T-cell (primary cell): ENCODE data around the gene C2orf42. TPM values are rescaled to one million over a fixed set of nuclear protein-coding genes. Genes with fewer than 3 reads are reported as not detected.
A peak's percentile ranks its signal among the peaks of the same experiment; 100 is the strongest.
"Not testable (repeated sequence)": the region's sequence is repeated elsewhere in the genome, so short reads cannot be mapped to it uniquely, and the experiment has no call there.

Experiments
- ATAC-seq, 4 experiments: fragments of 200-7000 bp in 3 of 4; fragments of 150-1000 bp in 1 of 4; cut with Tn5 transposase; replicated peaks in 1 of 4; 1 replicate in 3 of 4; 2 replicates in 1 of 4; pipeline ENCODE4 v1.10.0; 2021; ENCODE audit warnings: moderate library complexity in 3 of 4, mild to moderate bottlenecking in 2 of 4, moderate number of reproducible peaks in 1 of 4
- CTCF ChIA-PET, 2 donors: fragments of 300-600 bp; sonication (Branson Sonifier 250); formaldehyde crosslinking; loops; one replicate each; lab custom pipeline; 2022; ENCODE audit warnings: antibody characterized with exemption in 2 of 2; lab: Charles Lee
- POLR2A ChIA-PET, 2 donors: fragments of 300-600 bp; sonication (Branson Sonifier 250); formaldehyde crosslinking; loops; one replicate each; lab custom pipeline; 2022; ENCODE audit warnings: antibody characterized with exemption in 2 of 2; lab: Charles Lee
- DNase-seq, 35 experiments: peaks; one replicate each; pipeline versions ENCODE4 v3.0.0 to v3.0.0-alpha.2; 2013 to 2023
- H3K27ac ChIP-seq: one replicate; pipeline ENCODE4 v1.5.1; 2013; ENCODE audit warnings: low read length
- H3K27me3 ChIP-seq, 2 experiments: replicated peaks in 1 of 2; 1 replicate in 1 of 2; 2 replicates in 1 of 2; pipeline versions ENCODE4 v1.6.1 to v1.7.0; 2013; ENCODE audit warnings: low read length in 1 of 2, mixed read lengths in 1 of 2; ENCODE audit not compliant: control insufficient read depth in 2 of 2, insufficient read depth in 2 of 2; ENCODE audit errors: extremely low read depth in 1 of 2
- H3K36me3 ChIP-seq, 2 donors: 1 replicate in 1 of 2; 2 replicates in 1 of 2; pipeline versions ENCODE4 v1.6.1 to v1.7.0; 2013; ENCODE audit warnings: low read length in 1 of 2; ENCODE audit not compliant: control insufficient read depth in 2 of 2, insufficient read depth in 1 of 2; ENCODE audit errors: extremely low read depth in 1 of 2
- H3K4me1 ChIP-seq, 2 experiments: 1 replicate in 1 of 2; 2 replicates in 1 of 2; pipeline versions ENCODE4 v1.6.1 to v1.7.0; 2013; ENCODE audit warnings: low read length in 2 of 2, mixed read lengths in 1 of 2; ENCODE audit not compliant: insufficient read depth in 2 of 2, control insufficient read depth in 1 of 2; ENCODE audit errors: extremely low read depth in 1 of 2
- H3K4me3 ChIP-seq, 2 donors: 1 replicate in 1 of 2; 2 replicates in 1 of 2; pipeline versions ENCODE4 v1.5.1 to v1.7.0; 2013; ENCODE audit warnings: mild to moderate bottlenecking in 2 of 2, low read length in 1 of 2, moderate library complexity in 1 of 2; ENCODE audit not compliant: control insufficient read depth in 1 of 2; ENCODE audit errors: extremely low read depth in 1 of 2
- H3K9me3 ChIP-seq: 2 replicates; pipeline ENCODE4 v1.7.0; 2013
- H3K27ac Mint-ChIP-seq, 2 donors: one replicate each; pipeline ENCODE4 v1.8.0; 2020 to 2021; ENCODE audit warnings: mild to moderate bottlenecking in 2 of 2, mixed read lengths in 2 of 2
- H3K27me3 Mint-ChIP-seq, 2 donors: one replicate each; pipeline ENCODE4 v1.8.0; 2021 to 2022; ENCODE audit warnings: mixed read lengths in 2 of 2
- H3K36me3 Mint-ChIP-seq: one replicate; pipeline ENCODE4 v1.8.0; 2021; ENCODE audit warnings: mixed read lengths
- H3K4me1 Mint-ChIP-seq, 3 donors: one replicate each; pipeline ENCODE4 v1.8.0; 2020 to 2022; ENCODE audit warnings: mixed read lengths in 3 of 3, mild to moderate bottlenecking in 1 of 3
- H3K4me3 Mint-ChIP-seq, 3 donors: one replicate each; pipeline ENCODE4 v1.8.0; 2020 to 2022; ENCODE audit warnings: mild to moderate bottlenecking in 3 of 3, mixed read lengths in 3 of 3, moderate library complexity in 3 of 3
- H3K9me3 Mint-ChIP-seq, 3 donors: one replicate each; pipeline ENCODE4 v1.8.0; 2020 to 2022; ENCODE audit warnings: mixed read lengths in 3 of 3
- WGBS: methylation state at CpG from one replicate; pipeline ENCODE4 v1.1.5; 2013; ENCODE audit warnings: missing lambda C conversion rate; ENCODE audit not compliant: insufficient coverage; 5-methylcytosine and 5-hydroxymethylcytosine counted together
- total RNA-seq, 35 experiments: library from RNA in 6 of 35; stranded (reverse) in 6 of 35; fragments of 120-200 nt in 1 of 35; gene quantifications; one replicate each; pipeline versions ENCODE4 v1.2.1 to v1.2.4 and lab custom pipeline; 2013 to 2026

The C2orf42 gene
- total RNA-seq, 5 donors from 2014 or later (not counting 1 experiment from before 2014, with no cell fraction given): 23.3 to 45.9 (median 39.1) TPM

DNA sequence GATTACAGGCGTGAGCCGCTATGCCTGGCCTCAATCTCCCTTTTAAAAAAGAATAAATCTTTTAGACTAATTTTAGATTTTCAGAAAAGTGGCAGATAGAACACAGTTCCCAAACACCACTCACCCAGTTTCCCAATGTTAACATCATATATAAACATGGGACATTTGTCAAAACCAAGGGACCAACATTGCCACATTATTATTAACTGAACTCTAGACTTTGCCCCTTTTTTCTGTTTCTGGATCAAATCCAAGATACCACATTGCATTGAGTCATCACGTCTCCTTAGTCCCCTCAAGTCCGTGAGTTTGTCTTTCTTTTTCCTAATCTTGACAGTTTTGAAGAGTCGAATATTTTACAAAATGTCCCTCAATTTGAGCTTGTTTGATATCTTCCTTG lies 2.4 kb downstream of the C2orf42 start:
- Histone ChIP-seq H3K4me1 (peaks cover 7 to 8% of the 10 kb centered on the region in 2 experiments), H3K27me3 (no peaks in the 10 kb centered on the region), H3K4me3 (no peak overlapping the region), H3K9me3 (no peaks in the 10 kb centered on the region), H3K27ac (no peak overlapping the region), H3K36me3 (no peaks in the 10 kb centered on the region)
- ATAC-seq: no peak
- peak overlapping the region; percentile 7 to 72 for H3K27ac Mint-ChIP-seq
- CTCF ChIA-PET: no interaction called here
- H3K27me3 Mint-ChIP-seq: no peaks in the 10 kb centered on the region
- peaks cover 3% of the 10 kb centered on the region for H3K36me3 Mint-ChIP-seq
- H3K4me1 Mint-ChIP-seq: peaks cover 17 to 24% (median 22%) of the 10 kb centered on the region in 3 donors
- POLR2A ChIA-PET: interaction anchor here in 1 of 2 donors (0.5 to 0.7 kb wide), 3 partner anchors 203 to 688 kb away, joined by 3 to 5 read pairs (median 3); no protein-coding TSS in a partner anchor
- WGBS: 90% methylated on average over 2 of the region's 5 CpGs
- peak overlapping the region in 2 of 3 donors; percentile 6 to 88 for H3K4me3 Mint-ChIP-seq
- no peak for DNase-seq
- H3K9me3 Mint-ChIP-seq: no peaks in the 10 kb centered on the region

GRCh38 chr2:70187170-70187569 lies 3.6 kb downstream of the C2orf42 start:
- H3K27me3 Mint-ChIP-seq, CTCF ChIA-PET, H3K9me3 ChIP-seq, DNase-seq, H3K4me1 ChIP-seq, H3K4me3 Mint-ChIP-seq, ATAC-seq, POLR2A ChIA-PET, H3K4me3 ChIP-seq, H3K36me3 ChIP-seq, H3K27me3 ChIP-seq, H3K36me3 Mint-ChIP-seq, H3K27ac ChIP-seq, H3K9me3 Mint-ChIP-seq: not testable (repeated sequence)
- H3K4me1 Mint-ChIP-seq: peaks cover 17 to 24% (median 22%) of the 10 kb centered on the region in 3 donors
- WGBS: no CpG with 5 or more reads among the region's 9 CpGs
- H3K27ac Mint-ChIP-seq: peak overlapping the region in 1 of 2 donors; percentile 31

- no peak for ATAC-seq
- CTCF ChIA-PET: no interaction called here
Measured at GRCh38 chr2:70182689-70183088, 8.1 kb downstream of the C2orf42 start.

GRCh38 chr2:70181363-70181956 lies 9.4 kb downstream of the C2orf42 start:
- DNase-seq (no peak), ATAC-seq (no peak)
- Histone ChIP-seq H3K4me3 (no peak overlapping the region), H3K27ac (no peak overlapping the region), H3K4me1 (no peaks in the 10 kb centered on the region), H3K9me3 (no peaks in the 10 kb centered on the region), H3K27me3 (no peaks in the 10 kb centered on the region), H3K36me3 (peaks cover 0 to 37% of the 10 kb centered on the region in 2 donors)
- H3K27me3 Mint-ChIP-seq: no peaks in the 10 kb centered on the region
- 85% methylated on average over 16 of the region's 16 CpGs for WGBS
- no peak overlapping the region for H3K27ac Mint-ChIP-seq
- no peaks in the 10 kb centered on the region for H3K4me1 Mint-ChIP-seq
- POLR2A ChIA-PET: no interaction called here
- no peak overlapping the region for H3K4me3 Mint-ChIP-seq
- H3K36me3 Mint-ChIP-seq: peaks cover 26% of the 10 kb centered on the region
- CTCF ChIA-PET: interaction anchor here in 1 of 2 donors (0.6 kb wide), 1 partner anchor 11 kb away, joined by 4 read pairs; no protein-coding TSS in a partner anchor
- no peaks in the 10 kb centered on the region for H3K9me3 Mint-ChIP-seq

More at GRCh38 chr2:70182689-70183088, 8.1 kb downstream of the C2orf42 start:
- no peak overlapping the region for H3K27ac ChIP-seq
- Mint-ChIP-seq H3K9me3 (no peaks in the 10 kb centered on the region), H3K36me3 (peaks cover 22% of the 10 kb centered on the region), H3K27ac (peak overlapping the region in 1 of 2 donors; percentile 23), H3K4me3 (no peak overlapping the region), H3K27me3 (no peaks in the 10 kb centered on the region), H3K4me1 (no peaks in the 10 kb centered on the region)
- no peak overlapping the region for H3K4me3 ChIP-seq
- POLR2A ChIA-PET: no interaction called here
- no peaks in the 10 kb centered on the region for H3K9me3 ChIP-seq
- H3K27me3 ChIP-seq: no peaks in the 10 kb centered on the region
- DNase-seq: no peak
- no peaks in the 10 kb centered on the region for H3K4me1 ChIP-seq
- peaks cover 0 to 25% of the 10 kb centered on the region in 2 donors for H3K36me3 ChIP-seq
- WGBS: no CpG with 5 or more reads among the region's 4 CpGs

- Histone ChIP-seq H3K36me3 (peaks cover 2 to 61% of the 10 kb centered on the region in 2 donors), H3K27ac (no peak overlapping the region), H3K27me3 (no peaks in the 10 kb centered on the region), H3K9me3 (no peaks in the 10 kb centered on the region), H3K4me3 (no peak overlapping the region), H3K4me1 (no peaks in the 10 kb centered on the region)
- DNase-seq (no peak), ATAC-seq (no peak)
- Mint-ChIP-seq H3K36me3 (peaks cover 21% of the 10 kb centered on the region), H3K27ac (no peak overlapping the region), H3K9me3 (no peaks in the 10 kb centered on the region), H3K27me3 (no peaks in the 10 kb centered on the region), H3K4me1 (no peaks in the 10 kb centered on the region), H3K4me3 (no peak overlapping the region)
- WGBS: 83% methylated on average over 1 of the region's 8 CpGs
- CTCF ChIA-PET: no interaction called here
- POLR2A ChIA-PET: interaction anchor here in 1 of 2 donors (0.6 kb wide), 1 partner anchor 517 kb away, joined by 4 read pairs; no protein-coding TSS in a partner anchor
Measured at GRCh38 chr2:70173520-70173919, 17.3 kb downstream of the C2orf42 start.

DNA sequence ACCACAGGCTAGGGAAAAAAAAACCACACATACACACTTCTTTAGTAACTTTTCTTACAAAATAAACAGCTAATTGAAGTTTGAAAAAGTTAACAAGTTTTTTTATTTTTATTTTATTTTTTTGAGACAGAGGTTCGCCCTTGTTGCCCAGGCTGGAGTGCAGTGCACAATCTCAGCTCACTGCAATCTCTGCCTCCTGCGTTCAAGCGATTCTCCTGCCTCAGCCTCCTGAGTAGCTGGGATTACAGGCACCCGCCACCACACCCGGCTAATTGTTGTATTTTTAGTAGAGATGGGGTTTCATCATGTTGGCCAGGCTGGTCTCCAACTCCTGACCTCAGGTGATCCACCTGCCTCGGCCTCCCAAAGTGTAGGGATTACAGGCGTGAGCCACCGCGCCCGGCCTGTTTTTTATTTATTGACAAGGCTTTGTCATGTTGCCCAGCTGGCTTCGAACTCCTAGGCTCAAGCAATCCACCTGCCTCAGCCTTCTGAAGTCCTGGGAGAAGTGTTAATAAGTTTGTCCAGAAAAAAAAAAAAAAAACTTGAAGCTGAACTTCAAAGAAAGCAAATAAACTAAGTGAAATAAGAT lies 21.1 kb downstream of the C2orf42 start:
- H3K27ac ChIP-seq, H3K27ac Mint-ChIP-seq, H3K4me1 Mint-ChIP-seq, H3K27me3 ChIP-seq, H3K4me3 ChIP-seq, H3K9me3 Mint-ChIP-seq, ATAC-seq, H3K27me3 Mint-ChIP-seq, DNase-seq, H3K4me1 ChIP-seq, H3K4me3 Mint-ChIP-seq, H3K9me3 ChIP-seq: not testable (repeated sequence)
- POLR2A ChIA-PET: interaction anchor here (0.6 kb wide), 3 partner anchors 25 to 736 kb away, joined by 3 read pairs; no protein-coding TSS in a partner anchor
- WGBS: 100% methylated on average over 6 of the region's 11 CpGs
- peaks cover 0 to 50% of the 10 kb centered on the region in 2 donors for H3K36me3 ChIP-seq
- H3K36me3 Mint-ChIP-seq: peaks cover 33% of the 10 kb centered on the region
- CTCF ChIA-PET: interaction anchor here (0.7 to 1.7 kb wide), 3 partner anchors 257 to 620 kb away, joined by 3 to 11 read pairs (median 4); no protein-coding TSS in a partner anchor
